Natural killer cell treated with Interleukin-12 subunit alpha and Interleukin-12 subunit beta and Interleukin-15 and Interleukin-18, amount 100 ng/mL, for 72 hours (primary cell): ENCODE data around the gene CAPN15. TPM values are rescaled to one million over a fixed set of nuclear protein-coding genes. Genes with fewer than 3 reads are reported as not detected.
A peak's percentile ranks its signal among the peaks of the same experiment; 100 is the strongest.

Experiments
- ATAC-seq, 2 donors: fragments of 150-1000 bp; cut with Tn5 transposase in 1 of 2; sonication (Bioruptor Pico), chemical (Tn5 transposase) in 1 of 2; 2 replicates each; pipeline ENCODE4 v1.10.0; 2021
- DNase-seq: peaks from one replicate; pipeline ENCODE4 v3.0.0; 2022; ENCODE audit warnings: low spot score
- H3K27ac Mint-ChIP-seq, 2 donors: 1 replicate in 1 of 2; 2 replicates in 1 of 2; pipeline ENCODE4 v1.8.0; 2022; ENCODE audit warnings: mixed read lengths in 2 of 2, mild to moderate bottlenecking in 1 of 2, moderate library complexity in 1 of 2
- H3K27me3 Mint-ChIP-seq, 2 donors: 1 replicate in 1 of 2; 2 replicates in 1 of 2; pipeline ENCODE4 v1.8.0; 2022; ENCODE audit warnings: mixed read lengths in 2 of 2
- H3K36me3 Mint-ChIP-seq: one replicate; pipeline ENCODE4 v1.8.0; 2022; ENCODE audit warnings: mixed read lengths
- H3K4me1 Mint-ChIP-seq, 2 donors: 1 replicate in 1 of 2; 2 replicates in 1 of 2; pipeline ENCODE4 v1.8.0; 2022; ENCODE audit warnings: low read depth in 2 of 2, mixed read lengths in 2 of 2, mild to moderate bottlenecking in 1 of 2
- H3K4me3 Mint-ChIP-seq: one replicate; pipeline ENCODE4 v1.8.0; 2022; ENCODE audit warnings: mixed read lengths
- H3K9me3 Mint-ChIP-seq: 2 replicates; pipeline ENCODE4 v1.8.0; 2022; ENCODE audit warnings: mixed read lengths
- total RNA-seq, 2 donors: library from RNA; stranded (reverse); gene quantifications; one replicate each; pipeline ENCODE4 v1.2.3, GENCODE V29; 2022

The CAPN15 gene
- total RNA-seq, 2 donors from 2014 or later: 139 to 201 TPM

GRCh38 chr16:537415-538335, 10.2 kb downstream of the CAPN15 start:
- DNase-seq: no peak

GRCh38 chr16:539901-540530, 12.5 kb downstream of the CAPN15 start:
- H3K36me3 Mint-ChIP-seq: no peaks in the 10 kb centered on the region
- ATAC-seq (no peak), DNase-seq (no peak)
- no peaks in the 10 kb centered on the region for H3K9me3 Mint-ChIP-seq
- no peak overlapping the region for H3K27ac Mint-ChIP-seq
- no peaks in the 10 kb centered on the region for H3K27me3 Mint-ChIP-seq
- no peak overlapping the region for H3K4me3 Mint-ChIP-seq
- peaks cover 0 to 8% of the 10 kb centered on the region in 2 donors for H3K4me1 Mint-ChIP-seq

More at GRCh38 chr16:537415-538335, 10.2 kb downstream of the CAPN15 start:
- no peaks in the 10 kb centered on the region for H3K9me3 Mint-ChIP-seq
- no peak overlapping the region for H3K27ac Mint-ChIP-seq
- peaks cover 0 to 11% of the 10 kb centered on the region in 2 donors for H3K4me1 Mint-ChIP-seq
- no peaks in the 10 kb centered on the region for H3K27me3 Mint-ChIP-seq
- H3K4me3 Mint-ChIP-seq: no peak overlapping the region
- ATAC-seq: no peak
- no peaks in the 10 kb centered on the region for H3K36me3 Mint-ChIP-seq

GRCh38 chr16:540645-541340, 13.3 kb downstream of the CAPN15 start:
- Mint-ChIP-seq H3K4me1 (peaks cover 0 to 8% of the 10 kb centered on the region in 2 donors), H3K9me3 (no peaks in the 10 kb centered on the region), H3K27me3 (no peaks in the 10 kb centered on the region), H3K36me3 (no peaks in the 10 kb centered on the region), H3K4me3 (no peak overlapping the region), H3K27ac (no peak overlapping the region)
- DNase-seq (no peak), ATAC-seq (no peak)

DNA sequence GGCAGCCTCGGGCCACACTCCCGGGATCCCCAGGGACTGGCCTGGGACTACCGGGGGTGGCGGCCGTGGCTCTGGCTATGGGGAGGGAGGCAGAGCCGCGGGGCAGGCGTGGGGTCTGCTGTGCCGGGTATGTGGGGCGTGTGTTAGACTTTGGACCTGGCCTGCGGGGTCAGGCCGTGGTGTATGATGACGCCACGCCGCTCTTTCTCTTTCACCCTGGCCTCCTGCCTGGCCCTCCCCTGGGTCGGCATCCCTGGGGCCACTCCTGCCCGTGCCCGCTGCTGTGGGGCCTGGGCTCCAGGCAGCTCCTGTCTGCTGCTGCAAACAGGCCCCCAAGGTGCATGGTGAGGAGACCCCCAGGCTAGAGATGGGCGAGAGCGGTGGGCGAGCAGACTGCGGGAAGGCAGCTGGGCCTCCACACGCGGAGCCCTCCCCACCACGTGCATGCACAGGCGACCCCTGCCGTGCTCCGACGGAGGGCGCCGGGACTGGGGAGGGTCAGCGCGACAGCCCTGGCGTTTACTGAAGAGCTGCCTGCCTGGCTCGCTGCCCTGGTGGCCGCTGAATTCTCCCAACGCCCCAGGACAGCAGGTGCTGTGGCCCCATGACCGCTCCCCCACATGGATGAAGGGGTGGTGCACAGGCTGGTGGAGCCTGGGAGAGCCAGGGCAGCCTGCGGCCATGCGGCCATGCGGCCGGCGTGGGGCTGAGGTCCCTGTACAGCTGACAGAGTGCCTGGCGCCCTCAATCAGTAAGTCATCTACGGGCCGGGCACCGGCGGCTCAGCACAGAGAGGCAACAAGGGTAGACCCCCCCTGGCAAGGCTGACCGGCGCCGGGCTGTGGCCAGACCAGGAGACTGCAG, 16.0 kb downstream of the CAPN15 start:
- Mint-ChIP-seq H3K27me3 (no peaks in the 10 kb centered on the region), H3K9me3 (no peaks in the 10 kb centered on the region), H3K36me3 (no peaks in the 10 kb centered on the region), H3K4me3 (no peak overlapping the region), H3K4me1 (peaks cover 0 to 8% of the 10 kb centered on the region in 2 donors), H3K27ac (no peak overlapping the region)
- no peak for ATAC-seq
- no peak for DNase-seq

DNA sequence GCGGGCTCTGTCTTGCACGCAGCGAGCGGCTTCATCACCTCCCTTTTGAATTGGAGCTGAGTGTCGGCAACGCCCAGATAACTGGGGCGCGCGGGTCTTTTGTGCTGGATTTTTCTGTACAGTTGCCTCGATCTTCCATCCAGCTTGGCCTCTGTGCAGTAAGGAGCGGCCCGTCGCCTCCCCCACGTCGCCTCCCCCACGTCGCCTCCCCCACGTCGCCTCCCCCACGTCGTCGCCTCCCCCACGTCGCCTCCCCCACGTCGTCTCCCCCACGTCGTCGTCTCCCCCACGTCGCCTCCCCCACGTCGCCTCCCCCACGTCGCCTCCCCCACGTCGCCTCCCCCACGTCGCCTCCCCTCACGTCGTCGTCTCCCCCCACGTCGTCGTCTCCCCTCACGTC, 17.0 kb downstream of the CAPN15 start:
- Mint-ChIP-seq H3K27ac (no peak overlapping the region), H3K27me3 (no peaks in the 10 kb centered on the region), H3K4me3 (no peak overlapping the region), H3K9me3 (no peaks in the 10 kb centered on the region), H3K36me3 (no peaks in the 10 kb centered on the region), H3K4me1 (peaks cover 0 to 4% of the 10 kb centered on the region in 2 donors)
- DNase-seq: no peak
- no peak for ATAC-seq

- Mint-ChIP-seq H3K4me1 (peaks cover 0 to 3% of the 10 kb centered on the region in 2 donors), H3K9me3 (no peaks in the 10 kb centered on the region), H3K36me3 (no peaks in the 10 kb centered on the region), H3K27me3 (no peaks in the 10 kb centered on the region), H3K27ac (no peak overlapping the region), H3K4me3 (no peak overlapping the region)
- DNase-seq: no peak
- peak; percentile 47 to 75 for ATAC-seq
Measured at GRCh38 chr16:546909-547770, 19.6 kb downstream of the CAPN15 start.

DNA sequence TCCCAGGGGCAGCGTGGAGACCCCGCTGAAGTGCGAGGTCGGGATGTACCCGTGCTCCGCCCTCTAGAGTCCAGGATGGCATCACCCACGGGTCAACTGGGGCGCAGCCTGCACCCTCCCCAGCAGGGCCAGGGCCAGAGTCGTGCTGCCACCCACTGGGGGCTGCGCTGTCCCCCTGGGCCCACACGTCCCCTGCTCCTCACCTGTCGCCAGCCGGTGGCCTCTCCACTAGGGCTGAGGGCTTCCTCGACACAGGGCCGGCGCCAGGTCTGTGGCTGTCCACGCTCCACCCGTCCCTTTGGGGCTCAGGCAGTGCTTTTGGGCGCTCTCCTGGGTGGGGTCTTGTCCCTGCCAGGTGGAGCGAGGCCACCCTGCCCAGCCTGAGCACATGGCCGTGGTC, 21.1 kb downstream of the CAPN15 start:
- Mint-ChIP-seq H3K4me3 (no peak overlapping the region), H3K27ac (no peak overlapping the region), H3K9me3 (no peaks in the 10 kb centered on the region), H3K27me3 (no peaks in the 10 kb centered on the region), H3K36me3 (no peaks in the 10 kb centered on the region), H3K4me1 (no peaks in the 10 kb centered on the region)
- DNase-seq (no peak), ATAC-seq (no peak)

- no peak overlapping the region for H3K27ac Mint-ChIP-seq
- H3K27me3 Mint-ChIP-seq: no peaks in the 10 kb centered on the region
- no peaks in the 10 kb centered on the region for H3K9me3 Mint-ChIP-seq
- no peak for DNase-seq
- no peaks in the 10 kb centered on the region for H3K36me3 Mint-ChIP-seq
- ATAC-seq: no peak
- H3K4me3 Mint-ChIP-seq: no peak overlapping the region
- no peaks in the 10 kb centered on the region for H3K4me1 Mint-ChIP-seq
Measured at GRCh38 chr16:549544-550263, 22.2 kb downstream of the CAPN15 start.

- Mint-ChIP-seq H3K36me3 (no peaks in the 10 kb centered on the region), H3K4me1 (no peaks in the 10 kb centered on the region), H3K27ac (no peak overlapping the region), H3K4me3 (no peak overlapping the region), H3K9me3 (no peaks in the 10 kb centered on the region), H3K27me3 (no peaks in the 10 kb centered on the region)
- no peak for ATAC-seq
- DNase-seq: no peak
Measured at GRCh38 chr16:551210-551609, 23.7 kb downstream of the CAPN15 start.

DNA sequence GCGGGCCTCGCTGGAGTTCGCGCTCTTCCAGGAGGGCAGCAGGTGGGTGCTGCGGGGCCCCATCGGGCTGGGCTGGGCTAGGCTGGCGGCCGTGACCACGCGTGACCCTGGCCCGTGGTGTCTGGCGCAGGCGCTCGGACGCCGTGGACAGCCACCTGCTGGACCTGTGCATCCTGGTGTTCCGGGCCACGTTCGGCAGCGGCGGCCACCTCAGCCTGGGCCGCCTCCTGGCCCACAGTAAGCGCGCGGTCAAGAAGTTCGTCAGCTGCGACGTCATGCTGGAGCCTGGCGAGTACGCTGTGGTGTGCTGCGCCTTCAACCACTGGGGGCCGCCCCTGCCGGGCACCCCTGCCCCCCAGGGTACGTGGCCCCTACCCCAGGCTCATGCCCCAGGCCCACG, 24.7 kb downstream of the CAPN15 start:
- ATAC-seq: no peak
- no peaks in the 10 kb centered on the region for H3K27me3 Mint-ChIP-seq
- H3K4me3 Mint-ChIP-seq: no peak overlapping the region
- no peaks in the 10 kb centered on the region for H3K36me3 Mint-ChIP-seq
- H3K4me1 Mint-ChIP-seq: no peaks in the 10 kb centered on the region
- no peaks in the 10 kb centered on the region for H3K9me3 Mint-ChIP-seq
- DNase-seq: no peak
- H3K27ac Mint-ChIP-seq: no peak overlapping the region

DNA sequence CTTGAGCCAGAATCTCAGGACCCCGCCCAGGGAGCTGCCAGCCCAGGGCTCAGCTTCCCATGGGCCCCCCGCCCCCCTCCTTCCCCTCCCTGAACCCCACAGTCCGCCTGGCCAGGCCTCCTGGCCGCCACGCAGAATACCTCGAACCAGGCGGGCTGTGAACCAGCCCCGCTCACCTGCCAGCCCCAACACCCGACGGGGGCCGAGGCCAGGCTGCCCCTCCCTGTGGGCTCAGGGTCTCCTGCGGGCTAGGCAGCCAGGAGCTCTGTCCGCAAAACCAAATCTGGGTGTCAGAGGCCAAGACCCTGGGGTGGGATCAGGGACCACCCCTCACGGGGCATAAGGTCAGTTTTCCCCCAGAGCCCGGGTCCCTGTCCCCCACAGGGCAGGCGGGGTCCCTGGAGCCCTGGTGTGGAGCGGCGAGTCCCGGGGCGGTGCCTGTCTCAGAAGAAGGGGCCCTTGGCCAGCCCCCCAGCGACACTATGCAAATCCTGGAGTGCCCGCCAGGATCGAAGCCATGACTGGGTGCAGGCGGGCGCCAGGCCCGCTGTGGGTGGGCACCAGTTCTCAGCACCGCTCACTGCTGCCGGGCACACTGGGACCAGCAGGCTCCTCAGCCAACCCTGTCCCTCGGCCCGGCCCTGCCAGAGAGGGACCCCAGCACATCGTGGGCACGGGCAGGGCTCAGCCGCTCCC, 26.2 kb downstream of the CAPN15 start:
- peaks cover 0 to 3% of the 10 kb centered on the region in 2 donors for H3K27me3 Mint-ChIP-seq
- H3K36me3 Mint-ChIP-seq: no peaks in the 10 kb centered on the region
- H3K27ac Mint-ChIP-seq: no peak overlapping the region

DNA sequence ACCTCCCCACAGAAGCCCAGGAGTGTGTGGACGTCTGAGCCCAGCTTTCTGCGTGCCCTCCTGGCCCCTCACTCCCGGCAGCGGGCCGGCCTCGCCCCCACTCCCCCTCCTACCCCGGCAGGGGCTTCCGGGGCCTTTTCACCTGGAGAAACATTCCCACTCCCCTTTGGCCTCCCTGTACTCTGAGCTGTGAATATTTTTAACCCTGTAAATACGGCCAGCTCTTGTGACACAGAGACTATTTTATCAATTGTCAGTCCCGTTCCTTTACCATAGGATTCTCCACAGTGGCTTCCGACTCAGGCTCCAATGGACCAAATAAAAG, 26.7 kb downstream of the CAPN15 start:
- H3K27ac Mint-ChIP-seq: no peak overlapping the region
- ATAC-seq (no peak), DNase-seq (no peak)
- no peaks in the 10 kb centered on the region for H3K36me3 Mint-ChIP-seq
- no peaks in the 10 kb centered on the region for H3K9me3 Mint-ChIP-seq
- H3K4me1 Mint-ChIP-seq: peaks cover 0 to 3% of the 10 kb centered on the region in 2 donors
- no peak overlapping the region for H3K4me3 Mint-ChIP-seq
- H3K27me3 Mint-ChIP-seq: peaks cover 0 to 3% of the 10 kb centered on the region in 2 donors

More for the DNA sequence above, 26.2 kb downstream of the CAPN15 start:
- Mint-ChIP-seq H3K4me1 (peaks cover 0 to 3% of the 10 kb centered on the region in 2 donors), H3K9me3 (no peaks in the 10 kb centered on the region), H3K4me3 (no peak overlapping the region)
- ATAC-seq (no peak), DNase-seq (no peak)
